H9 (cell line): Measurements from ENCODE around the gene ARHGAP22. TPM values are rescaled to one million over a fixed set of nuclear protein-coding genes. Genes with fewer than 3 reads are reported as not detected.

ENCODE experiments used
- DNase-seq: peaks from one replicate; pipeline ENCODE4 v3.0.0-alpha.2; 2017
- H2AFZ ChIP-seq: one replicate; pipeline ENCODE4 v1.6.1; 2013; ENCODE audit warnings: mild to moderate bottlenecking, low read length, control low read depth, moderate library complexity
- H2AK5ac ChIP-seq: 2 replicates; pipeline ENCODE4 v1.6.1; 2013; ENCODE audit warnings: low read length, control low read depth, mixed read lengths; ENCODE audit not compliant: insufficient read length
- H2BK120ac ChIP-seq: one replicate; pipeline ENCODE4 v1.6.1; 2013; ENCODE audit warnings: low read depth, mild to moderate bottlenecking, low read length, control low read depth, inconsistent platforms; ENCODE audit not compliant: poor library complexity, severe bottlenecking
- H2BK12ac ChIP-seq: 2 replicates; pipeline ENCODE4 v1.6.1; 2013; ENCODE audit warnings: low read length, control low read depth, mixed read lengths, low read depth; ENCODE audit not compliant: insufficient read length
- H2BK15ac ChIP-seq: 2 replicates; pipeline ENCODE4 v1.6.1; 2013; ENCODE audit warnings: low read depth, low read length, control low read depth
- H2BK20ac ChIP-seq: one replicate; pipeline ENCODE4 v1.6.1; 2013; ENCODE audit warnings: low read depth, mild to moderate bottlenecking, low read length, control low read depth, inconsistent platforms; ENCODE audit not compliant: poor library complexity, severe bottlenecking
- H2BK5ac ChIP-seq: 2 replicates; pipeline ENCODE4 v1.6.1; 2013; ENCODE audit warnings: low read length, control low read depth, mixed read lengths; ENCODE audit not compliant: insufficient read length
- H3K14ac ChIP-seq: 2 replicates; pipeline ENCODE4 v1.6.1; 2013; ENCODE audit warnings: low read length, control low read depth; ENCODE audit not compliant: insufficient read depth
- H3K18ac ChIP-seq: 2 replicates; pipeline ENCODE4 v1.6.1; 2013; ENCODE audit warnings: low read depth, mild to moderate bottlenecking, mixed read lengths, low read length, control low read depth; ENCODE audit not compliant: insufficient read length
- H3K23ac ChIP-seq: 2 replicates; pipeline ENCODE4 v1.6.1; 2013; ENCODE audit warnings: low read length, control low read depth, mixed read lengths, low read depth; ENCODE audit not compliant: insufficient read length
- H3K23me2 ChIP-seq: 2 replicates; pipeline ENCODE4 v1.6.1; 2013; ENCODE audit warnings: low read depth, mild to moderate bottlenecking, mixed read lengths, low read length, control low read depth; ENCODE audit not compliant: insufficient read length, poor library complexity, severe bottlenecking
- H3K27ac ChIP-seq: 2 replicates; pipeline ENCODE4 v1.5.1; 2013; ENCODE audit warnings: low read length, control low read depth, mixed read lengths, low read depth; ENCODE audit not compliant: insufficient read length
- H3K27me3 ChIP-seq: 2 replicates; pipeline ENCODE4 v1.6.1; 2013; ENCODE audit warnings: low read length, control low read depth, inconsistent platforms; ENCODE audit not compliant: insufficient read depth
- H3K4ac ChIP-seq: 2 replicates; pipeline ENCODE4 v1.6.1; 2013; ENCODE audit warnings: low read depth, mild to moderate bottlenecking, control low read depth, inconsistent platforms, low read length, moderate library complexity
- H3K4me1 ChIP-seq: 2 replicates; pipeline ENCODE4 v1.6.1; 2013; ENCODE audit warnings: low read length, control low read depth, inconsistent platforms; ENCODE audit not compliant: insufficient read depth
- H3K4me2 ChIP-seq: 2 replicates; pipeline ENCODE4 v1.6.1; 2013; ENCODE audit warnings: low read length, control low read depth, mixed read lengths; ENCODE audit not compliant: insufficient read length, insufficient read depth
- H3K56ac ChIP-seq: 2 replicates; pipeline ENCODE4 v1.6.1; 2013; ENCODE audit warnings: low read depth, mild to moderate bottlenecking, mixed read lengths, low read length, control low read depth; ENCODE audit not compliant: insufficient read length
- H3K79me1 ChIP-seq: 2 replicates; pipeline ENCODE4 v1.6.1; 2013; ENCODE audit warnings: low read depth, mild to moderate bottlenecking, moderate library complexity, low read length, control low read depth, inconsistent platforms; ENCODE audit not compliant: insufficient read depth, poor library complexity, severe bottlenecking
- H3K79me2 ChIP-seq: 2 replicates; pipeline ENCODE4 v1.6.1; 2013; ENCODE audit warnings: low read length, control low read depth, inconsistent platforms; ENCODE audit not compliant: insufficient read depth
- H3K9ac ChIP-seq: 2 replicates; pipeline ENCODE4 v1.6.1; 2013; ENCODE audit warnings: low read length, control low read depth, mixed read lengths; ENCODE audit not compliant: insufficient read length; ENCODE audit errors: extremely low read depth
- H3K9me3 ChIP-seq: one replicate; pipeline ENCODE4 v1.6.1; 2013; ENCODE audit warnings: low read depth, low read length, inconsistent platforms; ENCODE audit not compliant: control insufficient read depth
- H3T11ph ChIP-seq: one replicate; pipeline ENCODE4 v1.6.1; 2013; ENCODE audit warnings: mild to moderate bottlenecking, low read length, control low read depth, inconsistent platforms
- H4K20me1 ChIP-seq: one replicate; pipeline ENCODE4 v1.6.1; 2013; ENCODE audit not compliant: control insufficient read depth, insufficient read length, insufficient read depth
- H4K5ac ChIP-seq: 2 replicates; pipeline ENCODE4 v1.6.1; 2013; ENCODE audit warnings: low read depth, mild to moderate bottlenecking, mixed read lengths, low read length, control low read depth; ENCODE audit not compliant: insufficient read length
- H4K8ac ChIP-seq: replicated peaks from 2 replicates; pipeline ENCODE4 v1.6.1; 2013; ENCODE audit warnings: low read length, control low read depth, mixed read lengths, low read depth; ENCODE audit not compliant: insufficient read length
- H4K91ac ChIP-seq: 2 replicates; pipeline ENCODE4 v1.6.1; 2013; ENCODE audit warnings: low read depth, mild to moderate bottlenecking, moderate library complexity, mixed read lengths, low read length, control low read depth; ENCODE audit not compliant: insufficient read length
- H3K27ac Mint-ChIP-seq, 3 experiments: 2 replicates in 2 of 3; 3 replicates in 1 of 3; pipeline ENCODE4 v1.8.0; 2020 to 2021; ENCODE audit warnings: mixed read lengths in 3 of 3, mild to moderate bottlenecking in 1 of 3, moderate library complexity in 1 of 3
- H3K27me3 Mint-ChIP-seq: 2 replicates; pipeline ENCODE4 v1.8.0; 2021; ENCODE audit warnings: low read depth, mild to moderate bottlenecking, moderate library complexity, mixed read lengths
- H3K36me3 Mint-ChIP-seq, 3 experiments: 2 replicates in 2 of 3; 3 replicates in 1 of 3; pipeline ENCODE4 v1.8.0; 2020 to 2021; ENCODE audit warnings: low read depth in 3 of 3, mixed read lengths in 3 of 3; ENCODE audit not compliant: insufficient read depth in 1 of 3
- H3K4me1 Mint-ChIP-seq, 2 experiments: 2 replicates each; pipeline ENCODE4 v1.8.0; 2020; ENCODE audit warnings: mixed read lengths in 2 of 2
- H3K4me3 Mint-ChIP-seq, 2 experiments: 2 replicates in 1 of 2; 3 replicates in 1 of 2; pipeline ENCODE4 v1.8.0; 2020 to 2021; ENCODE audit warnings: mild to moderate bottlenecking in 2 of 2, mixed read lengths in 2 of 2, moderate library complexity in 1 of 2
- H3K9me3 Mint-ChIP-seq, 2 experiments: 2 replicates in 1 of 2; 3 replicates in 1 of 2; pipeline ENCODE4 v1.8.0; 2020; ENCODE audit warnings: mild to moderate bottlenecking in 2 of 2, mixed read lengths in 2 of 2, moderate library complexity in 1 of 2
- CTCF ChIP-seq: fragments of 200-600 bp; sonication (generic); conservative IDR thresholded peaks from 3 replicates; pipeline ENCODE4 v1.8.0; 2021; ENCODE audit warnings: antibody characterized with exemption, mild to moderate bottlenecking
- WGBS: extraction: QIAGEN DNeasy Blood & Tissue Kit; methylation state at CpG from one replicate; pipeline ENCODE4 v1.1.7; 2013; ENCODE audit warnings: missing lambda C conversion rate, low lambda C conversion rate, mixed read lengths; ENCODE audit not compliant: insufficient read length; ENCODE audit errors: extremely low coverage; 5-methylcytosine and 5-hydroxymethylcytosine counted together
- total RNA-seq: library from RNA; stranded (reverse); gene quantifications from 2 replicates; pipeline ENCODE4 v1.2.1, GENCODE V29; 2021

ARHGAP22 gene
- total RNA-seq, 1 experiment from 2014 or later, result 7.4 TPM

- no peak overlapping the region for H3K23ac ChIP-seq
- Mint-ChIP-seq H3K27ac (no peak overlapping the region), H3K36me3 (no peaks in the 10 kb centered on the region; a peak in 1 of 7 replicates), H3K4me1 (peaks cover 8 to 12% of the 10 kb centered on the region in 2 experiments; a peak in 3 of 4 replicates), H3K9me3 (no peaks in the 10 kb centered on the region), H3K27me3 (no peaks in the 10 kb centered on the region; the same call in 1 of the 2 replicates), H3K4me3 (no peak overlapping the region)
- no CpG with 5 or more reads among the region's 11 CpGs for WGBS
- no peak overlapping the region for H3K4me2 ChIP-seq
- H3K27me3 ChIP-seq, result no peaks in the 10 kb centered on the region; the same call in 1 of the 2 replicates
- H3K18ac ChIP-seq, result no peak overlapping the region
- H4K91ac ChIP-seq, result no peak overlapping the region
- no peak for DNase-seq
- no peak overlapping the region for H2BK15ac ChIP-seq
- H4K8ac ChIP-seq, result no peak overlapping the region
- no peaks in the 10 kb centered on the region for H4K20me1 ChIP-seq
- H3K14ac ChIP-seq, result no peak overlapping the region
- no peak overlapping the region for H2BK5ac ChIP-seq
- no peak overlapping the region for H2BK12ac ChIP-seq
- no peak overlapping the region for H2BK120ac ChIP-seq
- H3K56ac ChIP-seq, result no peak overlapping the region
- no peak overlapping the region for H3K27ac ChIP-seq
- no peak overlapping the region for H2AK5ac ChIP-seq
- H3K79me2 ChIP-seq, result no peaks in the 10 kb centered on the region
- H3K9me3 ChIP-seq, result no peaks in the 10 kb centered on the region
- H3K9ac ChIP-seq, result no peak overlapping the region
- H3K4me1 ChIP-seq, result no peaks in the 10 kb centered on the region
- no peaks in the 10 kb centered on the region for H3K23me2 ChIP-seq
- no peak overlapping the region for H2AFZ ChIP-seq
- TF ChIP-seq CTCF, result no peak
- no peak overlapping the region for H3T11ph ChIP-seq
- H3K79me1 ChIP-seq, result no peaks in the 10 kb centered on the region
- no peak overlapping the region for H2BK20ac ChIP-seq
- no peak overlapping the region for H3K4ac ChIP-seq
- H4K5ac ChIP-seq, result no peak overlapping the region
These were observed 105.8 kb downstream of the ARHGAP22 start for GRCh38 chr10:48498940-48499510.
